HepG2 (cell line): ENCODE measurements around the gene EXOC3L4. TPM values are rescaled to one million over a fixed set of nuclear protein-coding genes. Genes with fewer than 3 reads are reported as not detected.

Source experiments
- ATF7 ChIP-seq, 2 experiments: fragments of 450-650 bp in 1 of 2; sonication (generic) in 1 of 2; formaldehyde crosslinking in 1 of 2; IDR thresholded peaks; 2 replicates each; pipeline versions ENCODE4 v1.4.0 to v1.6.1; 2016 to 2020; ENCODE audit warnings: antibody characterized with exemption in 1 of 2, mild to moderate bottlenecking in 1 of 2, missing genetic modification reagents in 1 of 2
- HDAC6 ChIP-seq: fragments of 200-600 bp; sonication (generic); IDR thresholded peaks from 2 replicates; pipeline ENCODE4 v1.7.0; 2017; ENCODE audit warnings: mild to moderate bottlenecking, antibody characterized with exemption, low read length, low read depth
- PHF8 ChIP-seq: sonication (generic); formaldehyde crosslinking; IDR thresholded peaks from 2 replicates; pipeline ENCODE4 v1.5.0; 2020; ENCODE audit warnings: missing genetic modification reagents
- ZNF205 ChIP-seq: IDR thresholded peaks from 2 replicates; pipeline ENCODE4 v1.6.1; 2018; ENCODE audit warnings: missing biosample characterization, missing genetic modification reagents
- ZNF225 ChIP-seq: sonication (generic); formaldehyde crosslinking; IDR thresholded peaks from 2 replicates; pipeline ENCODE4 v1.4.0; 2020; ENCODE audit warnings: mild to moderate bottlenecking, missing genetic modification reagents
- ZNF619 ChIP-seq: sonication (generic); formaldehyde crosslinking; IDR thresholded peaks from 2 replicates; pipeline ENCODE4 v1.4.0; 2020; ENCODE audit warnings: mild to moderate bottlenecking, missing genetic modification reagents
- polyA plus RNA-seq, 8 experiments: library from polyadenylated mRNA; depleted of rRNA in 3 of 8; stranded (reverse) in 7 of 8; unstranded in 1 of 8; fragments of >200 nt; fragmentation: Illumina TruSeq in 4 of 8; extraction: Trizol in 4 of 8; gene quantifications; 2 replicates each; pipeline versions ENCODE4 v1.2.1 to v1.2.3, GENCODE V29; 2011 to 2016; ENCODE audit warnings: low read depth in 4 of 8, missing spikeins in 1 of 8, mixed read lengths in 1 of 8; ENCODE audit not compliant: insufficient read depth in 1 of 8
- total RNA-seq, 5 experiments: library from RNA; depleted of rRNA; stranded (reverse); fragments of >200 nt; fragmentation: Illumina TruSeq; extraction: Trizol; gene quantifications; 2 replicates each; pipeline ENCODE4 v1.2.3, GENCODE V29; 2016; ENCODE audit warnings: low read depth in 1 of 5
- TF ChIP-seq, protein P1 (sequence below): sonication (generic); formaldehyde crosslinking; IDR thresholded peaks from 2 replicates; pipeline ENCODE4 v1.9.0; 2021; ENCODE audit warnings: missing genetic modification reagents, borderline replicate concordance
- TF ChIP-seq, protein P2 (sequence below): sonication (generic); formaldehyde crosslinking; IDR thresholded peaks from 2 replicates; pipeline ENCODE4 v1.5.1; 2020; ENCODE audit warnings: mild to moderate bottlenecking, missing genetic modification reagents
- TF ChIP-seq, protein P3 (sequence below): sonication (generic); formaldehyde crosslinking; IDR thresholded peaks from 2 replicates; pipeline ENCODE4 v1.5.0; 2020; ENCODE audit warnings: mild to moderate bottlenecking, missing genetic modification reagents, moderate library complexity
- TF ChIP-seq, protein P4 (sequence below): sonication (generic); formaldehyde crosslinking; conservative IDR thresholded peaks from 2 replicates; pipeline ENCODE4 v1.5.0; 2020; ENCODE audit warnings: missing genetic modification reagents
- TF ChIP-seq, protein P5 (sequence below): sonication (generic); formaldehyde crosslinking; IDR thresholded peaks from 2 replicates; pipeline ENCODE4 v1.8.1; 2023; ENCODE audit warnings: mild to moderate bottlenecking, missing genetic modification reagents
- TF ChIP-seq, protein P6 (sequence below): IDR thresholded peaks from 2 replicates; pipeline ENCODE4 v1.6.1; 2016; ENCODE audit warnings: mild to moderate bottlenecking
- TF ChIP-seq, protein P7 (sequence below): sonication (generic); formaldehyde crosslinking; IDR thresholded peaks from 2 replicates; pipeline ENCODE4 v1.8.1; 2023; ENCODE audit warnings: mild to moderate bottlenecking, missing genetic modification reagents

EXOC3L4 gene
- total and polyA plus RNA-seq, 2 of the 13 experiments (the other 11 are each of a cell fraction or from before 2014, with no cell fraction given), result 11.8 to 27.0 TPM

DNA sequence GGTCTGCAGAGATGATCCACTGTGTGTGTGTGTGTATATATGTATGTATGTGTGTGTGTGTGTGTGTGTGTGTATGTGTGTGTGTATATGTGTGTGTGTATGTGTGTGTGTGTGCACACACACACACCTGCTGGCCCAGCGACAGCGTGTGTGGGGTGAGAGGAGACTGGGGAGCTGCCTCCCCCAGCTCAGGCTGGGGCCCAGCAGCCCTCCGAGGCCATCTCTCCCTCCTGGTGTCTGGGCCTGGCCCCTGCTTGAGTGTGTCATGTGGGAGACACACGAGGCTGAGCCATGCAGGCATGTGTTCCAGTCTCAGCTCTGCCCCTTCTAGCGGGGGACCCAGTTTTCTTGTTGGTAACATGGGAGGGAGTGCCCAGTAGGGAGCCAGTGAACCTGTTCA is 18.8 kb downstream of the EXOC3L4 start (continued):
- TF ChIP-seq, protein P1, sequence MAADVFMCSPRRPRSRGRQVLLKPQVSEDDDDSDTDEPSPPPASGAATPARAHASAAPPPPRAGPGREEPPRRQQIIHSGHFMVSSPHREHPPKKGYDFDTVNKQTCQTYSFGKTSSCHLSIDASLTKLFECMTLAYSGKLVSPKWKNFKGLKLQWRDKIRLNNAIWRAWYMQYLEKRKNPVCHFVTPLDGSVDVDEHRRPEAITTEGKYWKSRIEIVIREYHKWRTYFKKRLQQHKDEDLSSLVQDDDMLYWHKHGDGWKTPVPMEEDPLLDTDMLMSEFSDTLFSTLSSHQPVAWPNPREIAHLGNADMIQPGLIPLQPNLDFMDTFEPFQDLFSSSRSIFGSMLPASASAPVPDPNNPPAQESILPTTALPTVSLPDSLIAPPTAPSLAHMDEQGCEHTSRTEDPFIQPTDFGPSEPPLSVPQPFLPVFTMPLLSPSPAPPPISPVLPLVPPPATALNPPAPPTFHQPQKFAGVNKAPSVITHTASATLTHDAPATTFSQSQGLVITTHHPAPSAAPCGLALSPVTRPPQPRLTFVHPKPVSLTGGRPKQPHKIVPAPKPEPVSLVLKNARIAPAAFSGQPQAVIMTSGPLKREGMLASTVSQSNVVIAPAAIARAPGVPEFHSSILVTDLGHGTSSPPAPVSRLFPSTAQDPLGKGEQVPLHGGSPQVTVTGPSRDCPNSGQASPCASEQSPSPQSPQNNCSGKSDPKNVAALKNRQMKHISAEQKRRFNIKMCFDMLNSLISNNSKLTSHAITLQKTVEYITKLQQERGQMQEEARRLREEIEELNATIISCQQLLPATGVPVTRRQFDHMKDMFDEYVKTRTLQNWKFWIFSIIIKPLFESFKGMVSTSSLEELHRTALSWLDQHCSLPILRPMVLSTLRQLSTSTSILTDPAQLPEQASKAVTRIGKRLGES (CRISPR knock-in tag), result no peak
- TF ChIP-seq, protein P2, sequence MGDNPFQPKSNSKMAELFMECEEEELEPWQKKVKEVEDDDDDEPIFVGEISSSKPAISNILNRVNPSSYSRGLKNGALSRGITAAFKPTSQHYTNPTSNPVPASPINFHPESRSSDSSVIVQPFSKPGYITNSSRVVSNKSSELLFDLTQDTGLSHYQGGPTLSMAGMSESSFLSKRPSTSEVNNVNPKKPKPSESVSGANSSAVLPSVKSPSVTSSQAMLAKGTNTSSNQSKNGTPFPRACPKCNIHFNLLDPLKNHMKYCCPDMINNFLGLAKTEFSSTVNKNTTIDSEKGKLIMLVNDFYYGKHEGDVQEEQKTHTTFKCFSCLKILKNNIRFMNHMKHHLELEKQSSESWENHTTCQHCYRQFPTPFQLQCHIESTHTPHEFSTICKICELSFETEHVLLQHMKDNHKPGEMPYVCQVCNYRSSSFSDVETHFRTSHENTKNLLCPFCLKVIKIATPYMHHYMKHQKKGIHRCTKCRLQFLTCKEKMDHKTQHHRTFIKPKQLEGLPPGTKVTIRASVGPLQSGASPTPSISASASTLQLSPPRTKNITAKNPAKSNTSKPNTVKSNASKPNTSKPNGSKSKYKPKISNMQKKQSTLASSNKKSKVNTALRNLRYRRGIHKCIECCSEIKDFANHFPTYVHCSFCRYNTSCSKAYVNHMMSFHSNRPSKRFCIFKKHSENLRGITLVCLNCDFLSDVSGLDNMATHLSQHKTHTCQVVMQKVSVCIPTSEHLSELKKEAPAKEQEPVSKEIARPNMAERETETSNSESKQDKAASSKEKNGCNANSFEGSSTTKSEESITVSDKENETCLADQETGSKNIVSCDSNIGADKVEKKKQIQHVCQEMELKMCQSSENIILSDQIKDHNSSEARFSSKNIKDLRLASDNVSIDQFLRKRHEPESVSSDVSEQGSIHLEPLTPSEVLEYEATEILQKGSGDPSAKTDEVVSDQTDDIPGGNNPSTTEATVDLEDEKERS (CRISPR knock-in tag), result no peak
- TF ChIP-seq, protein P3, sequence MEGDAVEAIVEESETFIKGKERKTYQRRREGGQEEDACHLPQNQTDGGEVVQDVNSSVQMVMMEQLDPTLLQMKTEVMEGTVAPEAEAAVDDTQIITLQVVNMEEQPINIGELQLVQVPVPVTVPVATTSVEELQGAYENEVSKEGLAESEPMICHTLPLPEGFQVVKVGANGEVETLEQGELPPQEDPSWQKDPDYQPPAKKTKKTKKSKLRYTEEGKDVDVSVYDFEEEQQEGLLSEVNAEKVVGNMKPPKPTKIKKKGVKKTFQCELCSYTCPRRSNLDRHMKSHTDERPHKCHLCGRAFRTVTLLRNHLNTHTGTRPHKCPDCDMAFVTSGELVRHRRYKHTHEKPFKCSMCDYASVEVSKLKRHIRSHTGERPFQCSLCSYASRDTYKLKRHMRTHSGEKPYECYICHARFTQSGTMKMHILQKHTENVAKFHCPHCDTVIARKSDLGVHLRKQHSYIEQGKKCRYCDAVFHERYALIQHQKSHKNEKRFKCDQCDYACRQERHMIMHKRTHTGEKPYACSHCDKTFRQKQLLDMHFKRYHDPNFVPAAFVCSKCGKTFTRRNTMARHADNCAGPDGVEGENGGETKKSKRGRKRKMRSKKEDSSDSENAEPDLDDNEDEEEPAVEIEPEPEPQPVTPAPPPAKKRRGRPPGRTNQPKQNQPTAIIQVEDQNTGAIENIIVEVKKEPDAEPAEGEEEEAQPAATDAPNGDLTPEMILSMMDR (CRISPR knock-in tag), result no peak
- TF ChIP-seq HDAC6 (no peak), ATF7 (IDR thresholded peaks at IDR 0.05) (no peak), ATF7 (CRISPR knock-in tag; IDR thresholded peaks at IDR 0.05) (no peak), ZNF225 (CRISPR knock-in tag) (no peak), ZNF205 (CRISPR knock-in tag) (no peak), PHF8 (CRISPR knock-in tag) (no peak), ZNF619 (no peak)
- TF ChIP-seq, protein P4, sequence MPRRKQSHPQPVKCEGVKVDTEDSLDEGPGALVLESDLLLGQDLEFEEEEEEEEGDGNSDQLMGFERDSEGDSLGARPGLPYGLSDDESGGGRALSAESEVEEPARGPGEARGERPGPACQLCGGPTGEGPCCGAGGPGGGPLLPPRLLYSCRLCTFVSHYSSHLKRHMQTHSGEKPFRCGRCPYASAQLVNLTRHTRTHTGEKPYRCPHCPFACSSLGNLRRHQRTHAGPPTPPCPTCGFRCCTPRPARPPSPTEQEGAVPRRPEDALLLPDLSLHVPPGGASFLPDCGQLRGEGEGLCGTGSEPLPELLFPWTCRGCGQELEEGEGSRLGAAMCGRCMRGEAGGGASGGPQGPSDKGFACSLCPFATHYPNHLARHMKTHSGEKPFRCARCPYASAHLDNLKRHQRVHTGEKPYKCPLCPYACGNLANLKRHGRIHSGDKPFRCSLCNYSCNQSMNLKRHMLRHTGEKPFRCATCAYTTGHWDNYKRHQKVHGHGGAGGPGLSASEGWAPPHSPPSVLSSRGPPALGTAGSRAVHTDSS, result no peak
- TF ChIP-seq, protein P5, sequence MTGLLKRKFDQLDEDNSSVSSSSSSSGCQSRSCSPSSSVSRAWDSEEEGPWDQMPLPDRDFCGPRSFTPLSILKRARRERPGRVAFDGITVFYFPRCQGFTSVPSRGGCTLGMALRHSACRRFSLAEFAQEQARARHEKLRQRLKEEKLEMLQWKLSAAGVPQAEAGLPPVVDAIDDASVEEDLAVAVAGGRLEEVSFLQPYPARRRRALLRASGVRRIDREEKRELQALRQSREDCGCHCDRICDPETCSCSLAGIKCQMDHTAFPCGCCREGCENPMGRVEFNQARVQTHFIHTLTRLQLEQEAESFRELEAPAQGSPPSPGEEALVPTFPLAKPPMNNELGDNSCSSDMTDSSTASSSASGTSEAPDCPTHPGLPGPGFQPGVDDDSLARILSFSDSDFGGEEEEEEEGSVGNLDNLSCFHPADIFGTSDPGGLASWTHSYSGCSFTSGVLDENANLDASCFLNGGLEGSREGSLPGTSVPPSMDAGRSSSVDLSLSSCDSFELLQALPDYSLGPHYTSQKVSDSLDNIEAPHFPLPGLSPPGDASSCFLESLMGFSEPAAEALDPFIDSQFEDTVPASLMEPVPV (CRISPR knock-in tag), result no peak; the same call in 1 of the 2 replicates
- TF ChIP-seq, protein P6, sequence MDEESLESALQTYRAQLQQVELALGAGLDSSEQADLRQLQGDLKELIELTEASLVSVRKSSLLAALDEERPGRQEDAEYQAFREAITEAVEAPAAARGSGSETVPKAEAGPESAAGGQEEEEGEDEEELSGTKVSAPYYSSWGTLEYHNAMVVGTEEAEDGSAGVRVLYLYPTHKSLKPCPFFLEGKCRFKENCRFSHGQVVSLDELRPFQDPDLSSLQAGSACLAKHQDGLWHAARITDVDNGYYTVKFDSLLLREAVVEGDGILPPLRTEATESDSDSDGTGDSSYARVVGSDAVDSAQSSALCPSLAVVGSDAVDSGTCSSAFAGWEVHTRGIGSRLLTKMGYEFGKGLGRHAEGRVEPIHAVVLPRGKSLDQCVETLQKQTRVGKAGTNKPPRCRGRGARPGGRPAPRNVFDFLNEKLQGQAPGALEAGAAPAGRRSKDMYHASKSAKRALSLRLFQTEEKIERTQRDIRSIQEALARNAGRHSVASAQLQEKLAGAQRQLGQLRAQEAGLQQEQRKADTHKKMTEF (CRISPR knock-in tag), result no peak
- TF ChIP-seq, protein P7, sequence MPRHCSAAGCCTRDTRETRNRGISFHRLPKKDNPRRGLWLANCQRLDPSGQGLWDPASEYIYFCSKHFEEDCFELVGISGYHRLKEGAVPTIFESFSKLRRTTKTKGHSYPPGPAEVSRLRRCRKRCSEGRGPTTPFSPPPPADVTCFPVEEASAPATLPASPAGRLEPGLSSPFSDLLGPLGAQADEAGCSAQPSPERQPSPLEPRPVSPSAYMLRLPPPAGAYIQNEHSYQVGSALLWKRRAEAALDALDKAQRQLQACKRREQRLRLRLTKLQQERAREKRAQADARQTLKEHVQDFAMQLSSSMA (CRISPR knock-in tag), result no peak
